IPS-NIHi7 (cell line): ENCODE data around the gene PSMA6.
"Not testable (repeated sequence)": the region's sequence is repeated elsewhere in the genome, so short reads cannot be mapped to it uniquely, and the experiment has no call there.

Experiments
- DNase-seq: peaks from one replicate; pipeline ENCODE4 v3.0.0; 2012; ENCODE audit warnings: mixed read lengths; ENCODE audit errors: extremely low spot score

Gene PSMA6

GRCh38 chr14:35292051-35292769 is at the start of gene PSMA6:
Gene PSMA6 (plus strand): TSS chr14:35292382. CDS start chr14:35292477, 95 bp downstream.
- peak; percentile 98 for DNase-seq

DNA sequence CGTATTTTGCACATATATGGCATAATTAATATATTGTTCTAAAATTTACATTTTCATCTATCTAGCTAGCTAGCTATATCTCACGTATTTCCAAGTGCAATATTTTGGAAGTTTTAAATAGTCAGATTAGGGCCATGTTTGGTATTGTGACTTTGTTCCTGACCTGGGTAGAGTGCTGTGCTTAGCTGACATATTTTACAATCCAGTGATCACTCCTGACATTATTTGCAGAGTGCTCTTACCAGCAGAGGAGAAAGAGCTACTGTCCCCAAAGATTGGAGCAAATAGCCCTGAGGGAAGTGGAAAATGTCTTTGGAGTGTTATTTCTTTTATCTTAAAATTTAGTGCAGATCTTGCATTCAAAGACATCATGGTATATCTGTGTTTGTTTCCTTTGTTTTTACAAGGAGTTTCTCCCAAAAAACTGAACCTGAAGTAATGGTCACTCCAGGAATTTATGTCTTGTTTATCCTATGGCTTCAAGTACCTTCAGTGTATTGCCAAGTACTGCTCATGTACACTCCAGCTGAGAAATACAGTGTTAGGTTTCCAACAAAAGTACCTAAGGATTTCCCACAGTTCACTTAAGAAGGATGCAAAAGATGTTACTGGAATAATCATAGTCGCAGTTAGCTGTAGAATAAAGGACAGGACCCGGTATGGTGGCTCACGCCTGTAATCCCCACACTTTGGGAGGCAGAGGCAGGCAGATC is 49.4 kb upstream of the PSMA6 start:
- no peak for DNase-seq

- no peak for DNase-seq
Measured at GRCh38 chr14:35243956-35244355, 48.2 kb upstream of the PSMA6 start.

GRCh38 chr14:35244542-35244941 is 47.6 kb upstream of the PSMA6 start:
- DNase-seq = no peak

DNA sequence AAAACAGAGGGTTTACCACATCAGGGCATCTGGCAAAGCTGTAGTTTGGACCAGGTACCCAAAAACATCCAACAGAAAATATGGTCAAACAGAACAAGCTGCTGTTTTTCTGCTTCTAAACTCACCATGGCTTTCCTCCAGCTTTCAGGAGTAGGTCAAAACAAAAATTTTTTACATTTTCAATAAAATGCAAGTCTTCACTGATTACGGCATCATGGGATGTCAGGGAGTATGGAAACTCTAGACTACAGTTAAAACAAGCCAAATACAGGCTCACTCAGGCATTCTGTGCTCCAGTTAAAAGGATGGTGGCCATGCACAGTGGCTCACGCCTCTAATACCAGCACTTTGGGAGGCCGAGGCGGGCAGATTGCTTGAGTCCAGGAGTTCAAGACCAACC is 47.1 kb upstream of the PSMA6 start:
- no peak for DNase-seq

DNA sequence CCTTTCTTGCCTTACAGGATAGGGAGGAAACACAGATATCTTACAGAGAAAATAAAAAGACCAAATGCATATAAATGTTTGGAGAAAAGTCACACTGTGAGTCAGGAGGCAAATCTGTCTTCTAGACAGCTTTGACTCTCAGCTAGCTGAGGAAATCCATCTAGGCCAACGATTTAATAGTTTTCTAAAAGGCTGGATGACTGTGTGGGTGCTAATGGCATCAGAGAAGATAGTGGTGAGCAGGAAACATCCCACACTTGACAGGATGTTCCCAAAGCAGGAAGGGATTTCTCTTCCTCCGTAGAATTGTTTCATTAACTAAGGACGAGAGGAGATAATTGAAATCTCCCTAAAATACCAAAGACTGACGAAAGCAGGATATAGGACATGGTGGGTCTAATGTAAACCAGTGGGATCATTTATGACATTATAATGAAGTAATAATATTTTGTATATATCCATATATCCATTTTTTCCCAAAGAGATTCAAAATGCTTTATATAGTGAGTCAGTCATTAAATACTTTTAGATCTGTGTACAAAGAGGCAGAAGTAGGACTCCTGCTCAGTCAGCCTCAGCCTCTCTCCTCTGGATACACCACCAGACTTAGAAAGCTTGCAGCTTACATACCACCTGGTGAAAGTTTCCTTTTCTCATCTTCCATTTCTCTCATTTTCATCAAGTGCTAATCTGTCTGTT is 44.3 kb upstream of the PSMA6 start:
- DNase-seq = no peak

- DNase-seq = no peak
Measured at GRCh38 chr14:35248476-35248788, 43.8 kb upstream of the PSMA6 start.

DNA sequence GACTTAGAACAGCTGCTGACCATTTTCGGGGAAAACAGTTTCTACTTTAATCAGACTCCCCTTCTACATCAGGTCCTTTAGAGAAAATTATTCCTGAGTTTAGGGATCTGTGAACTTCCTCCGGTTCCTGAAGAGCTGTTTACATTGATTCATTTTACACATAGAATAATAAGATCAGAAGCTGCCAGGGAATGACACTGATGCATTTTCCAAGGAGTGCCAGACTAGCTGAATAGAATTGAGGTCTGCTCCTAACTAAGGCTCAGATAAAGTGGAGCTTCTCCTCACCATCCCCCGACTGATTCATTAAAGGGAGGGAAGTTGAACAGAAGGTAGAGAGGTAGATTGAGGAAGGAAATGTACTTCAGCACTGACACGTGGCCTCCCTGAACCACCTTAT is 41.9 kb upstream of the PSMA6 start:
- DNase-seq = no peak

- DNase-seq = no peak
Measured at GRCh38 chr14:35252451-35252868, 39.7 kb upstream of the PSMA6 start.

- not testable (repeated sequence) for DNase-seq
Measured at GRCh38 chr14:35253056-35253455, 39.1 kb upstream of the PSMA6 start.

- DNase-seq = not testable (repeated sequence)
Measured at GRCh38 chr14:35254034-35254622, 38.1 kb upstream of the PSMA6 start.

DNA sequence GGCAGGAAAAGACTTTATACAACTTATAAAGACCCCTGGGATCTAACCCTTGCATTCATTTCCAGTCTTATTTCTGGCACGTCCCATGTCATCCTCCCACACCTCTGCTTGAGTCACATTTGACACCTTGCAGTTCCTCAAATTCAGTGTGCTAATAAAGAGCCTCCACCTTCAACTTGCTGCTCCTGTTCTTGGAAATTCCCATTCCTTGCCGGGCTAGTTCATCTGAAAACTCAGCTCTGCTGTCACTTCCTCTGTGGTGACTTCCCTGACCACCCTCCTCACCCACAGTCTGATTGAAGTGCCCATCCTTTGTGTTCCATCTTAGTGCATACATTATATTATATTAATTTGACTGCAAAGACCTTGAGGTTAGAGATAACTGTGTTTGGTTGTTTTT is 37.4 kb upstream of the PSMA6 start:
- DNase-seq = no peak

DNA sequence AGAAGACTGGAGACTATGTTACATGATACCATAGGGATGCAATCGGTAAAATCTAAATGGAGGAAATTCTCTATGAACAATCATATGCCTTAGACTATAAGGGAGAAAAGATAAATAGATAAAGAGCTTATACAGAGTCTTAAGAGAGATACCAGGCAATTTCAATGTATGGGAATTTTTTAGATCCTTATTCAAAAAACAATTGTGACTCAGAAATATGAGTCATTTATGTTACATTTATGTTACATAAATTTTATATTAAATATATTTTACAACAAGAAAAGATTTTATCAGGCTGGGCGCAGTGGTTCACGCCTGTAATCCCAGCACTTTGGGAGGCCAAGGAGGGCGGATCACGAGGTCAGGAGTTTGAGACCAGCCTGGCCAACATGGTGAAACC is 36.5 kb upstream of the PSMA6 start:
- DNase-seq = no peak

- DNase-seq = no peak
Measured at GRCh38 chr14:35257809-35258208, 34.4 kb upstream of the PSMA6 start.

- no peak for DNase-seq
Measured at GRCh38 chr14:35258420-35258819, 33.8 kb upstream of the PSMA6 start.

- no peak for DNase-seq
Measured at GRCh38 chr14:35261774-35262173, 30.4 kb upstream of the PSMA6 start.

GRCh38 chr14:35262436-35262835 is 29.7 kb upstream of the PSMA6 start:
- DNase-seq = no peak

DNA sequence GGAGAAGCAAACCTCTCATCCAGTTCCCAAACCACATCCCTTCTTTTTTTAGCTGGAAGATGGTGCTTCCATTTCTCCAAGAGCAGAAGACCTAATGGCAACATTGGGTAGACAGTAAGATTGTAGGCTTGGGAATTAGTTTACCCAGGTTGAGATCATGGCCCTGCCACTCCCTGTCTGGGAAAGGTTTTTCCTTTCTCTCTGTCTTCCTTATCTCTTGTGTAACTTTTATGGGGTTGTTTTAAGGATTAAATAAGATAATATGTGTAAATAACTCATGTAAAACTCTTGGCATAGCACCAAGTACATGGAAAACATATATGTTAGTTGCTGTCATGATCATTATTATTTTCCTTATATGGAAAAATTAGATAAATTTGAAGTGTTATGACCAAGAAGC is 23.2 kb upstream of the PSMA6 start:
- no peak for DNase-seq

DNA sequence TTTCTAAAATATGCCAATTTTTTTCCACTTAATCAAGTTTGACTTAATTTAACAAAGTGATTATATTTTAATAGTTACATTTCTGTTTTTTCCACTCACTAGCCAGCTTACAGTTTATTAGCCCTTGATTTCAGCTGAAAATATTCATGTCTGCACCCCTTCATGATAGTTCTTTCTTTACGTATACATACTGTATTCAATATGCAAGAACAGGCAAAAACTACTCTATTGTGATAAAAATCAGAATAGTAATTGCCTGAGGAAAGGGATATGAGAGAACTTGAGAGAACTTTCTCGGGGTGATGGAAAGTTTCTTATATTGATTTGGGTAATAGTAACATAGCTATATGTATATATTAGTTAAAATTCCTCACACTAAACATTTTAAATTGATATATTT is 17.4 kb upstream of the PSMA6 start:
- DNase-seq = no peak

GRCh38 chr14:35277179-35277578 is 15.0 kb upstream of the PSMA6 start:
- DNase-seq = peak; percentile 20

DNA sequence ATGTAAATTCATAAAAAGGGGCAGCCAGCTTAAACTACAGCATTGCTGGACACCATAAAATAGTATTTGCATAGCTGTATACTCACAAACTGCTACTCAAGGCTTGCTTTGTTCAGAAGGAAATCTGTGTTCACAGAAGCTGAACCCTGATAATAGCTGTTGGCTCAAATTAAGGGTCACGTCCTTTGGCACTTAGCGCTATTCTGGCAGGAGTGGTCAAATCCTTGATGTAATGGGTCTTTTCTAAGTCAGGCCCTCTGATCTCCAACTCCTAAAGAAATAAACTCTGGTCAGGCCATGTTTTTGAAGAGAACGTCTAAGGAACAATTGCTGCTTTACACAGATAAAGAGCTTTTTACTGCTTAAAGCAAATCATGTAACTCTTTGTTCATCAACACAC is 12.8 kb upstream of the PSMA6 start:
- no peak for DNase-seq

GRCh38 chr14:35281341-35281740 is 10.8 kb upstream of the PSMA6 start:
- DNase-seq = no peak

GRCh38 chr14:35284506-35284905 is 7.7 kb upstream of the PSMA6 start:
- DNase-seq = no peak
